Measurements from ENCODE around the gene RASAL3. TPM values are rescaled to one million over a fixed set of nuclear protein-coding genes. Genes with fewer than 3 reads are reported as not detected.
A peak's percentile ranks its signal among the peaks of the same experiment; 100 is the strongest.

Gene RASAL3
- total RNA-seq, 1 experiment from 2014 or later, result 1.1 TPM

DNA sequence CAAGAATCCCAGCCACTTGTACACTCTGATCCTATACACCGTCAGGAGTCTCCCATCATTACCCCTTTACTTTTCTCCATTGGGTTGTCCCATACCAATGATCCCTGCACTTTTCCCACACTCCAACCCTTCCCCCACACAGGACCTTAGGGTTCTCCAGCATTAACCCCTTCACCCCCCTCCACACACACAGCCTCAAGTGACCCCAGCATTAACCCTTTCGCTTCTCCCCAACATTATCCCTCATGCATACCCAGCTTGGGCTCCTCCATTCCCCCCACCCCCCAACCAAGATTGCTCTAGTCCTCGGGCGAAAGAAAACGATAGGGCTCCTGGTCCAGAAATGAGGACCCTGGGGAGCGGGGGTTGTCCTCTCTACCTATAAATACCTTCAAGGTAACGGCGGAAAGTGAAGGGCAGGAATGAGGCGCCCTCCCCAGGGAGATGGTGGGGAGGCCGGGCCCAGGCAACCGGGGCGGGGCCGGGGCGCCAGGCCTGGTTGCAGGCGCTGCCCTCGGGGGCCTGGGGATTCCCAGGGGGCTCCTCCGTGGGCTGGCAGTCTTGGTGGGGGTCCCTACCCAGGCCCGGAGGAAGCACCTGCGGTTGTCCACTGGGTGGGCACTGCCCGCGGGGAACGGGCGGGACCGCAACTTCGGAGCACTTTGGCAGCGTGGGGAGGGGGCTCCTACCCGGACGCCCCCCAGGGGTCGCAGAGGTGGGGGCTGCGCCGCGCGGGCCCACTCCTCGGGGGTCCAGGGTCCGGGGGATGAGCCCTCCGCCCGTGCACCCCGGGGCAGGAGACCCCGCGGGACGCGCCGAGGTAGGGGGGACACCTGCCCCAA lies 15.3 kb downstream of the RASAL3 start:
- H3K36me3 ChIP-seq (ENCODE audit: insufficient read depth, low read length, poor library complexity, severe bottlenecking), result no peaks in the 10 kb centered on the region
- intact Hi-C loops (cut with micrococcal nuclease; ENCODE audit: unreplicated experiment), result no loop called here
- no peaks in the 10 kb centered on the region for H3K9me3 ChIP-seq (ENCODE audit: low read depth, low read length, poor library complexity, severe bottlenecking)
- H3K4me3 ChIP-seq (ENCODE audit: low read depth, low read length, poor library complexity, severe bottlenecking), result peak overlapping the region; percentile 63
- H3K4me1 ChIP-seq (ENCODE audit: insufficient read depth, low read length, poor library complexity, severe bottlenecking), result peaks cover 14% of the 10 kb centered on the region
- DNase-seq (ENCODE audit: low spot score), result no peak
- H3K27me3 ChIP-seq (replicated peaks; ENCODE audit: insufficient read depth, low read depth, low read length, poor library complexity), result no peaks in the 10 kb centered on the region
- H3K27ac ChIP-seq (ENCODE audit: low read depth, low read length, poor library complexity, severe bottlenecking), result peak overlapping the region; percentile 57
- no TSS peak for BruUV-seq (replicated peaks)
- TF ChIP-seq, protein P1, sequence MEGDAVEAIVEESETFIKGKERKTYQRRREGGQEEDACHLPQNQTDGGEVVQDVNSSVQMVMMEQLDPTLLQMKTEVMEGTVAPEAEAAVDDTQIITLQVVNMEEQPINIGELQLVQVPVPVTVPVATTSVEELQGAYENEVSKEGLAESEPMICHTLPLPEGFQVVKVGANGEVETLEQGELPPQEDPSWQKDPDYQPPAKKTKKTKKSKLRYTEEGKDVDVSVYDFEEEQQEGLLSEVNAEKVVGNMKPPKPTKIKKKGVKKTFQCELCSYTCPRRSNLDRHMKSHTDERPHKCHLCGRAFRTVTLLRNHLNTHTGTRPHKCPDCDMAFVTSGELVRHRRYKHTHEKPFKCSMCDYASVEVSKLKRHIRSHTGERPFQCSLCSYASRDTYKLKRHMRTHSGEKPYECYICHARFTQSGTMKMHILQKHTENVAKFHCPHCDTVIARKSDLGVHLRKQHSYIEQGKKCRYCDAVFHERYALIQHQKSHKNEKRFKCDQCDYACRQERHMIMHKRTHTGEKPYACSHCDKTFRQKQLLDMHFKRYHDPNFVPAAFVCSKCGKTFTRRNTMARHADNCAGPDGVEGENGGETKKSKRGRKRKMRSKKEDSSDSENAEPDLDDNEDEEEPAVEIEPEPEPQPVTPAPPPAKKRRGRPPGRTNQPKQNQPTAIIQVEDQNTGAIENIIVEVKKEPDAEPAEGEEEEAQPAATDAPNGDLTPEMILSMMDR (conservative IDR thresholded peaks at IDR 0.05; ENCODE audit: low read depth, low read length), result no peak
- TF ChIP-seq EZH2 (IDR thresholded peaks at IDR 0.05; ENCODE audit: borderline replicate concordance, low read depth, low read length, poor library complexity, severe bottlenecking), result no peak
- ChIA-PET POLR2A (ENCODE audit: low non-redundant PET) (no interaction called here), CTCF (interaction anchor here (0.6 kb wide), 1 partner anchor 223 kb away, joined by 6 read pairs; no protein-coding TSS in a partner anchor)

DNA sequence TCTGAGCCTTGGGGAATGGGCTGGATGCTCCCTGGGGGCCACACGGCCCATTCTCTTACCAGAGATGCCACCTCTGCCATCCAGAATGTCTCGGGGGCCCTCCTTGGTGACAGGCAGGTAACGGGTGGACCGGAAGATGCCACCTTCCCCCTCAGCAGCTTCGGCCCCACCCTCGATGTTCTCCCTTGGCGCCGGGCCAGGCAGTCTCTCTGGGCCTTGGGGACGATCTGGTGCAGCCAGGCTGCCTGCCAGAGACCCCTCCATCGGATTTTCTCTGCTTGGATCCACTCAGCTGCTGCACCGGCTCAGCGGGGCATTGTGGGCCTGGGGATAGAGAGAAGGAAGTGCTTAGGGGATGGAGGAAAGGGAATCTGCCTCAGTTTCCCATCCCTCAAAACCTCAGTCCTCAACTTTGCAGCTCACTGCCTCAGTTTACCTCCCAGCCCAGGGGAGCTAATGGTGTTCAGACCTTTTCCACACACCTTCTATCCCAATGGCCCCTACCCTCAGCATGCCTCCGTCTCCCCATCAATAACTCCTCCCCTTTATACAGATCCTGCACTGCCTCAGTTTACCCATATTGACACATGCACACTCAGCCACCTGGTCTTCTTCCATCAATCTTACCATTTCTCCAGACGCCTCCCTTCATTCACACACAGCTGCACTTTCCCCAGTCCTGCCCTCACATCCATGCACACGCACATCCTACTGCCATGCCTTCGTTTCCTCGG lies 16.1 kb downstream of the RASAL3 start:
- ChIA-PET POLR2A (ENCODE audit: low non-redundant PET) (no interaction called here), CTCF (no interaction called here)
- no peak overlapping the region for H3K4me3 ChIP-seq (ENCODE audit: low read depth, low read length, poor library complexity, severe bottlenecking)
- H3K27me3 ChIP-seq (replicated peaks; ENCODE audit: insufficient read depth, low read depth, low read length, poor library complexity), result no peaks in the 10 kb centered on the region
- peaks cover 14% of the 10 kb centered on the region for H3K4me1 ChIP-seq (ENCODE audit: insufficient read depth, low read length, poor library complexity, severe bottlenecking)
- intact Hi-C loops (cut with micrococcal nuclease; ENCODE audit: unreplicated experiment), result no loop called here
- H3K27ac ChIP-seq (ENCODE audit: low read depth, low read length, poor library complexity, severe bottlenecking), result no peak overlapping the region
- DNase-seq (ENCODE audit: low spot score), result no peak
- no peaks in the 10 kb centered on the region for H3K36me3 ChIP-seq (ENCODE audit: insufficient read depth, low read length, poor library complexity, severe bottlenecking)
- BruUV-seq (replicated peaks), result no TSS peak
- TF ChIP-seq, protein P1 (conservative IDR thresholded peaks at IDR 0.05; ENCODE audit: low read depth, low read length), result no peak
- no peak for TF ChIP-seq EZH2 (IDR thresholded peaks at IDR 0.05; ENCODE audit: borderline replicate concordance, low read depth, low read length, poor library complexity, severe bottlenecking)
- H3K9me3 ChIP-seq (ENCODE audit: low read depth, low read length, poor library complexity, severe bottlenecking), result no peaks in the 10 kb centered on the region

DNA sequence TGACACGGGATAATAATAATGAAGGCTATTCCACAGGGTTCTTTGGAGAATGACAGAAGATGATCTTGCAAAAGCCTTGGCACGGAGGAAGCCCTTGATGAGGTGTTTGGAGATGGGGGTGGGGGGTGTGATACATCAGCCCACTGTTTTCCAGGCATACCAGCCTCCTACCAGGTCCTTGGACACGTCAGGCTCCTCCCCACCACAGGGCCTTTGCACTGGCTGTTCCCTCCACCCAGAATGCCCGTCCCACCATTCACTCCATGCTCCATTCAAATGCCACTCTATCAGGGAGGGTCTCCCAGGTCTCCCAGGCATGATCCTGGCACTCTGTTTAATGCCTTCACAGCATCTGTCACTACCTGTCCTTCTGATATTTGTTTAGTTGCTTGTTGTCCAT lies 17.3 kb downstream of the RASAL3 start:
- CTCF ChIA-PET, result no interaction called here

More for the DNA sequence above, 17.3 kb downstream of the RASAL3 start:
- no TSS peak for BruUV-seq (replicated peaks)
- Histone ChIP-seq H3K36me3 (ENCODE audit: insufficient read depth, low read length, poor library complexity, severe bottlenecking) (no peaks in the 10 kb centered on the region), H3K27me3 (replicated peaks; ENCODE audit: insufficient read depth, low read depth, low read length, poor library complexity) (no peaks in the 10 kb centered on the region), H3K4me1 (ENCODE audit: insufficient read depth, low read length, poor library complexity, severe bottlenecking) (peaks cover 8% of the 10 kb centered on the region), H3K27ac (ENCODE audit: low read depth, low read length, poor library complexity, severe bottlenecking) (no peak overlapping the region), H3K4me3 (ENCODE audit: low read depth, low read length, poor library complexity, severe bottlenecking) (no peak overlapping the region), H3K9me3 (ENCODE audit: low read depth, low read length, poor library complexity, severe bottlenecking) (no peaks in the 10 kb centered on the region)
- DNase-seq (ENCODE audit: low spot score), result no peak
- TF ChIP-seq, protein P1 (conservative IDR thresholded peaks at IDR 0.05; ENCODE audit: low read depth, low read length), result no peak
- no peak for TF ChIP-seq EZH2 (IDR thresholded peaks at IDR 0.05; ENCODE audit: borderline replicate concordance, low read depth, low read length, poor library complexity, severe bottlenecking)
- intact Hi-C loops (cut with micrococcal nuclease; ENCODE audit: unreplicated experiment), result no loop called here
- POLR2A ChIA-PET (ENCODE audit: low non-redundant PET), result no interaction called here

All from A673 (cell line).